Activated T-helper 2 cell treated with anti-CD3 and anti-CD28 coated beads, Interferon-gamma antibody, Interleukin-2, Interleukin-4, amounts not matched to agents 10 μg/mL and 5 μg/mL and 100 μg/mL, durations not matched to agents 14 hours and 24 hours and 36 hours (primary cell): ENCODE measurements around the gene WDR35. TPM values are rescaled to one million over a fixed set of nuclear protein-coding genes. Genes with fewer than 3 reads are reported as not detected.

ENCODE experiments used
- DNase-seq: peaks from one replicate; pipeline ENCODE4 v3.0.0; 2021; ENCODE audit warnings: low spot score
- H3K27ac Mint-ChIP-seq: one replicate; pipeline ENCODE4 v1.8.0; 2021; ENCODE audit warnings: mixed read lengths
- H3K27me3 Mint-ChIP-seq: one replicate; pipeline ENCODE4 v1.8.0; 2021; ENCODE audit warnings: low read depth, mixed read lengths
- H3K36me3 Mint-ChIP-seq: one replicate; pipeline ENCODE4 v1.8.0; 2021; ENCODE audit warnings: low read depth, mixed read lengths
- H3K4me1 Mint-ChIP-seq: one replicate; pipeline ENCODE4 v1.8.0; 2021; ENCODE audit warnings: low read depth, mixed read lengths
- H3K4me3 Mint-ChIP-seq: one replicate; pipeline ENCODE4 v1.8.0; 2021; ENCODE audit warnings: low read depth, mild to moderate bottlenecking, moderate library complexity, mixed read lengths
- H3K9me3 Mint-ChIP-seq: one replicate; pipeline ENCODE4 v1.8.0; 2021; ENCODE audit warnings: mixed read lengths
- intact Hi-C: fragments of 100-400 bp; cut with micrococcal nuclease; formaldehyde crosslinking; loops from one replicate; pipeline ENCODE4 v1.15.1; 2023
- total RNA-seq: library from RNA; stranded (reverse); gene quantifications from 2 replicates; pipeline ENCODE4 v1.2.3, GENCODE V29; 2022

The WDR35 gene
- 7.5 and 7.6 TPM in 2 replicates for total RNA-seq

DNA sequence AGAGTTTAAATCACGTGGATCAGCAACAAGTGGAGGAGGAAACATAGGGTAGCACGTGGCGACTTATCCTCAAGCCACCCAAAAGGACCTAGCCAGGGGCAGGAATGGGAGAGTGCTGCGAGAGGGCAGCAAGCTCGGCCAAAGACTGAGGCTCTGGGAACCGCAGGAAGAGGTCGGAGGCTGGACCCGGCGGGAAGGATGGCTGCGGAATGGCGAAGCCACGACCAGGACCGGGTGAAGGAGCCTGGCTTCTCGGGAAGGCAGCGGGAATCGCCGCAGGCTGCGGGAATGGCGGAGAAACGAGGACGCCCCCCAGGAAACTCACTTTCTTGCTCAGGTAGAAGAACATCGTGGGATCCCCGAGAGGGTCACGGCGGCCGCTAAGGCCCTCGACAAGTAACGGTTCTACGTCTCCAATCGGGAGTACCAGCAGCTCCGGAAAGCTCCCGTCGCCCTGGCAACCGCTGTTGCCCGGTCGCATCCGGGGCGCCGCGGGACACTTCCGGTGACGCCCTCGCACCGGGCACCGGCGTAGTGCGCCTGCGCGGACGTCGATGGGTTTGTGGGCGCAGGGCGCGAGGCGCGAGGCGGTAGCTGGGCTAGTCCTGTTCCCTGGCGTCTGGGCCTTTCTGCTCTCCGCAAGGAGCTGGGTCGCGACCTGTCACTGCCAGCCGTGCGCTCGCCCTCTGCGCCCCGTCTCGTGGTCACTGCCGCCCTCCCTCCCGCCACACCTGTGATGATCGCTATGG is at the start of gene WDR35:
WDR35 (minus strand) TSS at position 439 of the 749 bp plus-strand sequence; CDS start at position 349, 90 bp downstream.
- H3K9me3 Mint-ChIP-seq = peaks cover 6% of the 10 kb centered on the region
- intact Hi-C loops = loop anchor here (1.0 to 2.0 kb wide), 2 partner anchors 61 to 89 kb away; partner anchors contain the start of genes LAPTM4A and TTC32
- H3K4me3 Mint-ChIP-seq = peak within 1 kb of the TSS; percentile 87
- H3K36me3 Mint-ChIP-seq = peaks cover 3% of the 10 kb centered on the region
- peak; percentile 90 for DNase-seq
- H3K27me3 Mint-ChIP-seq = peaks cover 29% of the 10 kb centered on the region
- H3K4me1 Mint-ChIP-seq = peaks cover 18% of the 10 kb centered on the region
- peak within 1 kb of the TSS; percentile 70 for H3K27ac Mint-ChIP-seq

DNA sequence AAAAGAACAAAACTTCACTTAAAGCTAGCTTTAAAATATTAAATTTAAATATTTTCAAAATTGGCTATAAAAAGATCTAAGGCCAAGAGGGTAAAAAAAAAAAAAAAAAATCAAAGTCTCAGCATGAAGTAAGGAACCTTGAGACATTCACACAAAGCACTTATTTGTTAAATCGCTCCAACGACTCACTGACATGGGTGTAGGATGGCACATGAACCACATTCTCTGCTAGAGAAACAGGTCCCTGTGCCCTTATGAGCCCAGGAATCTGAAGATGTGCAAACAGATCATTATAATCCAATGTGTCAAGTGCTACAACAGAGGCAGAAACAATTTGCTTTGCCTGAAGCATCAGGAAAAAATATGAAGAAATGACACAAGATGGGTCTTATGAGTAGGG is 47.8 kb upstream of the WDR35 start:
- H3K27ac Mint-ChIP-seq = no peak overlapping the region
- H3K36me3 Mint-ChIP-seq = peaks cover 53% of the 10 kb centered on the region
- H3K9me3 Mint-ChIP-seq = no peaks in the 10 kb centered on the region
- intact Hi-C loops = no loop called here
- H3K4me3 Mint-ChIP-seq = no peak overlapping the region
- peaks cover 15% of the 10 kb centered on the region for H3K4me1 Mint-ChIP-seq
- H3K27me3 Mint-ChIP-seq = no peaks in the 10 kb centered on the region
- DNase-seq = no peak

DNA sequence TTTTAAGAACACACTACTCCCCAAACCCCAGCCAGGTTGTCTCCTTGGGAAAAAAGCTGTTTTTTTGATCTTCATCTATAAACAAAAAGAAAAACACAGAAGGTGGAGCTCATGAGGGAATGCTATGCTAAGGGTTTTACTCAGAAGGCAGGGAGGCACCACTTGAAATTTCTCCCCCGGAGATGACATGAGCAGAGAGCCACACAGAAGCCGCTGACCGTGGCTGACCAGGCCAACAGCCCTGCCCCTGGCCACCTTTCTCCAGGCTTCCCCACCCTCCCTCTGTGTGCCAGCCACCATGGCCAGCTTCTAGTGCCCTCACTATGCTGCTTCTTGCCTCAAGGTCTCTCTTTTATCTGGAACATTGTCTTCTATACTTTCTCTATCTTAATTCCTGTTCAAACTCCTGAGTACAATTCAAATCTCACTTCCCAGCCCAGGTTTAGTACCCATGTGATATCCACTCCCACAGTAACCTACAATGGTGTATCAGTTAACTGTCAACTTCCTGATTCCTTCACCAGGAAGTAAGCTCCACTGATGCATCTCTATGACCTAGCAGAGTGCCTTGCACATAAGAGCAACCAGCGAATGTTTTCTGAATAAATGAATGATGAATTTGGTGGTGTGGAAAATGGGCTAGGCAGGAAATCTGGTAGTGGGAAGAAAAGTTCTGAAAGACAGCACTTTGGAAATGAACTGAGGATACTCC is 46.2 kb upstream of the WDR35 start:
- Mint-ChIP-seq H3K9me3 (no peaks in the 10 kb centered on the region), H3K4me3 (no peak overlapping the region), H3K4me1 (peaks cover 15% of the 10 kb centered on the region), H3K36me3 (peaks cover 67% of the 10 kb centered on the region), H3K27me3 (no peaks in the 10 kb centered on the region), H3K27ac (no peak overlapping the region)
- DNase-seq = no peak
- intact Hi-C loops = no loop called here

DNA sequence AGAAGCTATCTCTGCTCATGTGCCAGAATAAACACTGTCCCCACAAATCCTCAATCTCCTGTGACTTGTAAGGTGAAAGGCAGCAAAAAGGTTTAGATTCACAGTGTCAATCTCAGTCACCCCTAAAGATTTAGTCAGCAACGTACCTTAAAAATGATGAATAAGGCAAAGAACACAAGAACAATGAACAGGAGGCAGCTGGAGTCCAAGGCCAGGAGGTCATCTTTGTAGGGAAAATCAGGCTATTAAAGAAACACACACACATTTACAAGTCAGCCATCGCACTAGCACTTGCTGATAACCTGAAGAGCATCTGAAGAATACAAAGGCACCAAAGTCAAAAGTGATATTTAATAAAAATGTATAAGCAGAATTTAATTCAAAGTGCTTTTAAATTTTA is 44.9 kb upstream of the WDR35 start:
- no peak for DNase-seq
- Mint-ChIP-seq H3K36me3 (peaks cover 70% of the 10 kb centered on the region), H3K27me3 (no peaks in the 10 kb centered on the region), H3K27ac (no peak overlapping the region), H3K4me1 (peaks cover 12% of the 10 kb centered on the region), H3K9me3 (no peaks in the 10 kb centered on the region), H3K4me3 (no peak overlapping the region)
- intact Hi-C loops = no loop called here

DNA sequence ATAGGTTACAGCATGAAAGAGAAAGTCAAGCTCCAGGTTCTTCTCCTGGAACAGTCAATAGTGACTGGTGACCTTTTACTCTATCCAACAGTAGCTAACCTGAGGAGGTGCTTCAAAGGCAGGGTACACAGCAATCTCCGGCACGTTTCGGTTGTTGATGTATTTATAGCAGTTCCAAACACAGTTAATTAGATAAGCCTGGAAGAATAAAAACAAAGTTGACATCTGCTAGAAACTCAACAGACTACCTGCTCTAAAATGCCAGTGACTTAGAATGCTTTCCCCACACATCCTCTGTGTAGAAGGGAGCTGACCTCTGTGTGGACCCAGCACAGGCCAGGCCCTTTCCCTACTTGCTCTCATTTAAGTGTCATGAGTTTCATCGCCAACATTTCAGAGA is 44.3 kb upstream of the WDR35 start:
- Mint-ChIP-seq H3K36me3 (peaks cover 76% of the 10 kb centered on the region), H3K9me3 (no peaks in the 10 kb centered on the region), H3K4me3 (no peak overlapping the region), H3K4me1 (peaks cover 12% of the 10 kb centered on the region), H3K27me3 (no peaks in the 10 kb centered on the region), H3K27ac (no peak overlapping the region)
- intact Hi-C loops = no loop called here
- DNase-seq = no peak

DNA sequence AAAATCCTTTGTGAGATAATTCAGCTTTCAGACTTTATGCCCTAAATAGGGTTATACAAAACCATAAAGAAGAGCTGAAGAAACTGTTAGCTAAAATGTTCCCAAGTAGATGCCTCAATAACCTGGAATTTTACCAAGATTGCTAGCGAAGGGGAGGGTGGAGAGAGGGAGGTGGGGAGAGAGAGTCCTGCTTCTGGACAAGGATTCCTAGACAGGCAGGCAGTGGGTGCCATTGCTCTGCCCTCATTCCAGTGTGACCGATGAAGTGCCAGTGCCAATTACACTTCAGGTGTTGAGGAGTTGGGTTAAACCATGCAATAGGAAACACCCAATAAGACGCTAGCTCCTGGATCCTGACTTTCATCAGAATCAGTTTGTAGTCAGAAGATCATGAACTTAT is 43.4 kb upstream of the WDR35 start:
- H3K27ac Mint-ChIP-seq = no peak overlapping the region
- H3K4me3 Mint-ChIP-seq = no peak overlapping the region
- intact Hi-C loops = no loop called here

DNA sequence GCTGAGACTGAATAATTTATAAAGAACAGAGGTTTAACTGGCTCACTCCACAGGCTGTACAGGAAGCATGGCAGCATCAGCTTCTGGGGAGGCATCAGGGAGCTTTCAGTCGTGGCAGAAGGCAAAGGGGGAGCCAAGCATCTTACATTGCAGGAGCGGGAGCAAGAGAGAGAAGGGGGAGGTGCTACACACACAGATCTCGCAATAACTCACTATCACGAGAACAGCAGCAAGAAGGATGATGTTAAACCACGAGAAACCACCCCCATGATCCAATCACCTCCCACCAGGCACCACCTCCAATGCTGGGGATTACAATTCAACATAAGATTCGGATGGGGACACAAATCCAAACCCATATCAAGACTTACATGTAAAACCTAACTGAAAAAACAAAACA is 40.3 kb upstream of the WDR35 start:
- Mint-ChIP-seq H3K9me3 (no peaks in the 10 kb centered on the region), H3K4me3 (no peak overlapping the region), H3K4me1 (no peaks in the 10 kb centered on the region), H3K27me3 (no peaks in the 10 kb centered on the region), H3K27ac (no peak overlapping the region), H3K36me3 (peaks cover 57% of the 10 kb centered on the region)
- no peak for DNase-seq
- intact Hi-C loops = no loop called here

More for the DNA sequence above, 43.4 kb upstream of the WDR35 start:
- H3K4me1 Mint-ChIP-seq = peaks cover 12% of the 10 kb centered on the region
- no peak for DNase-seq
- H3K9me3 Mint-ChIP-seq = no peaks in the 10 kb centered on the region
- peaks cover 82% of the 10 kb centered on the region for H3K36me3 Mint-ChIP-seq
- H3K27me3 Mint-ChIP-seq = no peaks in the 10 kb centered on the region

DNA sequence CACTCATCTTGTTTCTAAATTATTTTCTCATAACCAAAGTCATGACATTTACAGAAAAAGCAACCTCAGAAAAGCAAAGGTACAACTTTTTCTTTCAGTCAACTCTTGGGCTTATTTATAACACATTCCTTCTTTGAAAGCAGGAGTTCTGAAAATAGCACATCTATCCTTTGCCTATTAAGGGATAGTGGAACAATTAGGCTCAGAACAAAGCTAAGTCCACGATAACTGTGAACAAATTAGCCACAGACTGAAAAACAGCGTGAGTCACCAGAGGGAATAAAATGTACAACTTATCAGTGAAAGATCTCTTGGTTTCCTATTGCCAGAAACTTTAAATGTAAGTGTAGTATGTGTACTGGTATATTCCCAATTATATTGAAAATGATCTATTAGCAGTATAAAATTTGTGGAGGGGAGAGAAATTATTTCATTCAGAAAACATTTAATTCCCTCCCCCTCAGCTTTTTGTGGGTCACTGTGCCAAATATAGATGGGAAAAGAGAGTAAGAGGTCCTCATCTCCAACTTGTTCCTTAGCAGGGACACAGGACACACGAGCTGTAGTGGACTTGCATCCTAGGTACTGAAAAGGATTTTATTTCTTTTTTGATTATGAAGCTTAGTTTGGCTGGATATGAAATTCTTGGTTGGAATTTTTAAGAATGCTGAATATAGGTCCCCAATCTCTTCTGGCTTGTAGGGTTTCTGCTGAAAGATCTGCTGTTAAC is 38.0 kb upstream of the WDR35 start:
- no peaks in the 10 kb centered on the region for H3K4me1 Mint-ChIP-seq
- no peak for DNase-seq
- peaks cover 45% of the 10 kb centered on the region for H3K36me3 Mint-ChIP-seq
- H3K27ac Mint-ChIP-seq = no peak overlapping the region
- no peaks in the 10 kb centered on the region for H3K27me3 Mint-ChIP-seq
- H3K4me3 Mint-ChIP-seq = no peak overlapping the region
- no peaks in the 10 kb centered on the region for H3K9me3 Mint-ChIP-seq
- intact Hi-C loops = no loop called here

DNA sequence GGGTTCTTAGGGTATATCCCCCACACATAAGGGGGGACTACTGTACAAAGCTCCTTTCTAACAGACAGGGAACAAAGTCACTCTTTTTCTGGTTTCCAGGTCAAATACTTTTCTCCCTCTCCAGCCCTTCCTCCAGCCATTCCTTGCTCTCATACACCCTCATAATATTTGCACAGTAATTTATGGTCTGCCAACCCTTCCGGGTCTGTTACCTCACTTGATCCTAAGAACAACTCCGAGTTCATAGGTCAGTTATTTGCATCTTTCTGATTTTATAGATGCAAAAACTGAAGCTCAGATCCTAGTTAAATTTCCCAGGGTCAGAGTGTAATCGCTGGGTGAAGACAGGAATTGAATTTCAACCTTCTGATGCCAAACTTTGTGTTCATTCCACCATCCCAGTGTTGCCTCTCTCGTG is 37.4 kb upstream of the WDR35 start:
- H3K27me3 Mint-ChIP-seq = no peaks in the 10 kb centered on the region
- intact Hi-C loops = no loop called here
- no peak overlapping the region for H3K27ac Mint-ChIP-seq
- peaks cover 39% of the 10 kb centered on the region for H3K36me3 Mint-ChIP-seq
- H3K4me3 Mint-ChIP-seq = no peak overlapping the region
- no peak for DNase-seq
- peaks cover under 1% of the 10 kb centered on the region for H3K9me3 Mint-ChIP-seq
- H3K4me1 Mint-ChIP-seq = no peaks in the 10 kb centered on the region

DNA sequence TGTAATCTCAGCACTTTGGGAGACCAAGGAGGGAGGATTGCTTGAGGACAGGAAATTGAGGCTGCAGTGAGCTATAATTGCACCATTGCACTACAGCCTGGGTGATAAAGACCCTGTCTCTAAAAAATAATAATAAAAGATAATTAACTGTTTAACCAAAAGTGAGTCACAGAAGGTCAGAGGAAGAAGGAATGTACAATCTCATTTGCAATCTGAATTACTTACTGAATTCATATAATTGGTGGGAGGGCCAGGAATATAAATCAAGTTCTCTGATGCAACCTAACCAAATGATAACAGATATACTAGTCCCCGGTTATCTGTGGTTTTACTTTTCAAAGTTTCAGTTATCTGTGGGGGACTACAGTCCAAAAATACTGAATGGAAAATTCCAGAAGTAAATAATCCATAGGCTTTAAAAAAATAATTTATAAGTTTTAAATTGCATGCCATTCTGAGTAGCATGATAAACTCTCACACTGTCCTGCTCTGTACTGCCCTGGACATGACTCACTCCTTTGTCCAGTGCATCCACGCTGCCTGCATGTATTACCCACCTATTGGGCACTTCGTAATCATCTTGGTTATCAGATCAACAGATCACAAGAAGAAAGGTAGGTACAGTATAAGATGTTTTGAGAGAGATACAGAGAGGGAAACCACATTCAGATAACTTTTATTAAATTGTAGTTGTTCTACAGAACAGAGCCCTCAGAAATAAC is 35.3 kb upstream of the WDR35 start:
- no peak overlapping the region for H3K4me3 Mint-ChIP-seq
- DNase-seq = no peak
- no peak overlapping the region for H3K27ac Mint-ChIP-seq
- H3K4me1 Mint-ChIP-seq = no peaks in the 10 kb centered on the region
- no peaks in the 10 kb centered on the region for H3K27me3 Mint-ChIP-seq
- peaks cover 15% of the 10 kb centered on the region for H3K9me3 Mint-ChIP-seq
- intact Hi-C loops = no loop called here
- peaks cover 29% of the 10 kb centered on the region for H3K36me3 Mint-ChIP-seq

DNA sequence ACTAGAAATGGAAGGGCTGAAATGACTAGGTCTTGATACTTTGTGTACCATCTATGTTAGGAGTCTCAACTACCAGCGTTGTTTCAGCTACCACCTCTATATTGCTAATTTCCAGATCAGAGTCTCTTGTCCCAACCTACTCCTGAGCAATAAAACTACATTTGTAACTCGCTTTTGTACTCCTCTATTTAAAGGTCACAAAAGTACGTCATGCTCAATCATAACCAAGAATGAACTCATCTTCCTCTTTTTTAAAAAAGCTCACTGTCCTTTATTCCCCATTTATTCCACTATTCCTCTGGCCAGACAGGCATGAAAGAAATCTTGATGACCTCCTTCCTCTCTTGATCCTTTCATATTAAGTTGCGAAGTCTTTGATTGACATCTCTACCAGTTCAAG is 33.8 kb upstream of the WDR35 start:
- Mint-ChIP-seq H3K27me3 (no peaks in the 10 kb centered on the region), H3K9me3 (peaks cover 22% of the 10 kb centered on the region), H3K4me1 (no peaks in the 10 kb centered on the region), H3K36me3 (peaks cover 13% of the 10 kb centered on the region), H3K4me3 (no peak overlapping the region), H3K27ac (no peak overlapping the region)
- intact Hi-C loops = no loop called here
- no peak for DNase-seq

DNA sequence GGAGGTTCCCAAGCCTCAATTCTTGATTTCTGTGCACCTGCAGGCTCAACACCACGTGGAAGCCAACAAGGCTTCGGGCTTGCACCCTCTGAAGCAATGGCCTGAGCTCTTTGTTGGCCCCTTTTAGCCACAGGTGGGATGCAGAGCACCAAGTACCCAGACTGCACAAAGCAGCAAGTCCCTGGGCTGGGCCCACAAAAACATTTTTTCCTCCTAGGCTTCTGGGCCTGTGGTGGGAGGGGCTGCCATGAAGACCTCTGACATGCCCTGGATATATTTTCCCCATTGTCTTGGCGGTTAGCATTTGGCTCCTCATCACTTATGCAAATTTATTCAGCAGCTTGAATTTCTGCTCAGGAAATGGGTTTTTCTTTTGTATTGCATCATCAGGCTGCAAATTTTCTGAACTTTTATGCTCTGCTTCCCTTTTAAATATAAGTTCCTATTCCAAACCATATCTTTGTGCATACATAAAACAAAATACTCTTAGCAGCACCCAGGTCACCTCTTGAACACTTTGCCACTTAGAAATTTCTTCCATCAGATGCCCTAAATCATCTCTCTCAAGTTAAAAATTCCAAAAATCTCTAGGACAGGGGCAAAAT is 31.6 kb upstream of the WDR35 start:
- H3K4me3 Mint-ChIP-seq = no peak overlapping the region
- H3K36me3 Mint-ChIP-seq = peaks cover 7% of the 10 kb centered on the region
- no peak for DNase-seq

More for the DNA sequence above, 31.6 kb upstream of the WDR35 start:
- Mint-ChIP-seq H3K4me1 (no peaks in the 10 kb centered on the region), H3K9me3 (peaks cover 22% of the 10 kb centered on the region), H3K27me3 (no peaks in the 10 kb centered on the region), H3K27ac (no peak overlapping the region)
- intact Hi-C loops = no loop called here
